ENCODE results near the gene TANC2. TPM values are rescaled to one million over a fixed set of nuclear protein-coding genes. Genes with fewer than 3 reads are reported as not detected.

TANC2 gene
- total RNA-seq, 4 donors from 2014 or later: 7.5 to 21.3 (median 14.6) TPM

- Histone ChIP-seq H3K9me3 (no peaks in the 10 kb centered on the region), H3K27ac (replicated peaks in 1 of 4) (no peak overlapping the region), H3K4me3 (no peak overlapping the region), H3K4me1 (no peaks in the 10 kb centered on the region), H3K36me3 (no peaks in the 10 kb centered on the region), H3K27me3 (peaks cover 0 to 16% (median 0%) of the 10 kb centered on the region in 4 donors)
- no peak for DNase-seq (ENCODE audit: extremely low spot score)
- intact Hi-C loops (cut with DNase I): no loop called here
- WGBS: 89% methylated on average over 1 of the region's 1 CpG
- no peak for TF ChIP-seq POLR2AphosphoS5 (IDR thresholded peaks at IDR 0.05)
- no peak for TF ChIP-seq EP300 (IDR thresholded peaks at IDR 0.05)
- no peak for TF ChIP-seq CTCF (IDR thresholded peaks at IDR 0.05)
- TF ChIP-seq POLR2A (IDR thresholded peaks at IDR 0.05; ENCODE audit: low read depth): no peak
Observed at GRCh38 chr17:62931101-62931500, 34.9 kb upstream of the TANC2 start.

GRCh38 chr17:62933501-62934385 lies 32.3 kb upstream of the TANC2 start:
- TF ChIP-seq CTCF (IDR thresholded peaks at IDR 0.05) (no peak), POLR2AphosphoS5 (IDR thresholded peaks at IDR 0.05) (no peak), EP300 (IDR thresholded peaks at IDR 0.05) (no peak), POLR2A (IDR thresholded peaks at IDR 0.05; ENCODE audit: low read depth) (no peak)
- intact Hi-C loops (cut with DNase I): no loop called here
- Histone ChIP-seq H3K4me3 (no peak overlapping the region), H3K27me3 (peaks cover 0 to 16% (median 0%) of the 10 kb centered on the region in 4 donors), H3K27ac (replicated peaks in 1 of 4) (no peak overlapping the region), H3K9me3 (no peaks in the 10 kb centered on the region), H3K36me3 (no peaks in the 10 kb centered on the region), H3K4me1 (no peaks in the 10 kb centered on the region)
- WGBS: 69% methylated on average over 15 of the region's 15 CpGs
- no peak for DNase-seq (ENCODE audit: extremely low spot score)

GRCh38 chr17:62935098-62935497 lies 30.9 kb upstream of the TANC2 start:
- peaks cover 0 to 16% (median 0%) of the 10 kb centered on the region in 4 donors for H3K27me3 ChIP-seq
- TF ChIP-seq EP300 (IDR thresholded peaks at IDR 0.05) (no peak), CTCF (IDR thresholded peaks at IDR 0.05) (no peak), POLR2A (IDR thresholded peaks at IDR 0.05; ENCODE audit: low read depth) (no peak), POLR2AphosphoS5 (IDR thresholded peaks at IDR 0.05) (no peak)
- H3K36me3 ChIP-seq: no peaks in the 10 kb centered on the region
- peaks cover 0 to 2% (median 0%) of the 10 kb centered on the region in 4 donors for H3K9me3 ChIP-seq
- intact Hi-C loops (cut with DNase I): no loop called here
- no peak overlapping the region for H3K4me3 ChIP-seq
- DNase-seq (ENCODE audit: extremely low spot score): no peak
- no peak overlapping the region for H3K27ac ChIP-seq (replicated peaks in 1 of 4)
- H3K4me1 ChIP-seq: no peaks in the 10 kb centered on the region
- 93% methylated on average over 1 of the region's 1 CpG for WGBS

- Histone ChIP-seq H3K4me1 (no peaks in the 10 kb centered on the region), H3K27me3 (peaks cover 0 to 16% (median 0%) of the 10 kb centered on the region in 4 donors), H3K4me3 (no peak overlapping the region), H3K36me3 (no peaks in the 10 kb centered on the region), H3K9me3 (peaks cover 0 to 6% (median 0%) of the 10 kb centered on the region in 4 donors), H3K27ac (replicated peaks in 1 of 4) (no peak overlapping the region)
- DNase-seq (ENCODE audit: extremely low spot score): no peak
- intact Hi-C loops (cut with DNase I): no loop called here
- 83% methylated on average over 2 of the region's 2 CpGs for WGBS
- TF ChIP-seq POLR2A (IDR thresholded peaks at IDR 0.05; ENCODE audit: low read depth) (no peak), CTCF (IDR thresholded peaks at IDR 0.05) (no peak), EP300 (IDR thresholded peaks at IDR 0.05) (no peak), POLR2AphosphoS5 (IDR thresholded peaks at IDR 0.05) (no peak)
Observed at GRCh38 chr17:62935523-62935922, 30.5 kb upstream of the TANC2 start.
